ENCODE data around the gene GDI1. TPM values are rescaled to one million over a fixed set of nuclear protein-coding genes. Genes with fewer than 3 reads are reported as not detected.

GDI1 gene
- total and polyA plus RNA-seq, 2 donors: 39.2 to 144 TPM

DNA sequence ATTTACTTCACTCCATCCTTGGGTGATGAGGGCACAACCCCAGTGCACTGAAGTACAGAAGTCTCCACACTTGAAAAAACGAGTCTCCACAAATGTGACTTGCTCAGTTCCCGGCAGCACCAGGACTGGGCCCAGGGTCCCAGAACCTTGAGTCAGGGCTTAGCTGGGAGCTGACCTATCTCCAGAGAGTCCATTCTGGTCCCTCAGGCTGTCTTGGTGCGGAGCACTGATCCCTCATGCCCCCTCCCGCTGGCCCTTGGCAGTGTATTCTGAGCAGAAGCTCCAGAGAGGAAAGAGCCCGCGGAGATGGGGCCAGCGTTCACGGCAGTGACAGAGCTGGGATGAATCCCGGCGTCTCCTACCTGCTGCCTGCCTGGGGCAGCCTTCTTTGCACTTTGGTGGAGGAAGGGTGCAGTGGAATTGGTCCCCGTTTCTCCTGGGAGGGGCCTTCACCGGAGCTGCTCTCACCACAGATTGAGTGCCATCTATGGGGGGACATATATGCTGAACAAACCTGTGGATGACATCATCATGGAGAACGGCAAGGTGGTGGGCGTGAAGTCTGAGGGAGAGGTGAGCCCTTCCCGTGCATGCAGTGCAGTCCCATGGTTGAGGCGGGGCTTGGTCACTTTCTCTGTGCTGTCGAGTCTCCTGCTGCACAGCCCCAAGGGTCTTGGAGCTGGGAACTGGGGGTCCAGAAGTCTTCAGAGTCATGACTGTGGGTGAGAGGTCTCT, 3.8 kb downstream of the GDI1 start:
- H3K27ac ChIP-seq (ENCODE audit: low read depth in 1 of 2, low read length in 1 of 2): no peak overlapping the region
- DNase-seq (ENCODE audit: low read depth in 6 of 9, low spot score in 9 of 9): no peak
- peaks cover 0 to 6% of the 10 kb centered on the region in 2 donors for H3K9me3 ChIP-seq (ENCODE audit: control insufficient read depth in 2 of 2, insufficient read depth in 1 of 2, low read length in 1 of 2)
- H3K27me3 ChIP-seq (ENCODE audit: control insufficient read depth in 2 of 2, insufficient read depth in 1 of 2, low read length in 1 of 2): no peaks in the 10 kb centered on the region
- peaks cover 26 to 41% of the 10 kb centered on the region in 2 donors for H3K36me3 ChIP-seq (ENCODE audit: control insufficient read depth in 2 of 2, insufficient read depth in 2 of 2, low read length in 1 of 2)
- H3K4me1 ChIP-seq (ENCODE audit: control insufficient read depth in 2 of 2, insufficient read depth in 2 of 2, low read length in 2 of 2): peaks cover 6 to 22% of the 10 kb centered on the region in 2 donors
- no peak overlapping the region for H3K4me3 ChIP-seq (ENCODE audit: low read length in 2 of 2)
- 98% methylated on average over 17 of the region's 17 CpGs for WGBS

DNA sequence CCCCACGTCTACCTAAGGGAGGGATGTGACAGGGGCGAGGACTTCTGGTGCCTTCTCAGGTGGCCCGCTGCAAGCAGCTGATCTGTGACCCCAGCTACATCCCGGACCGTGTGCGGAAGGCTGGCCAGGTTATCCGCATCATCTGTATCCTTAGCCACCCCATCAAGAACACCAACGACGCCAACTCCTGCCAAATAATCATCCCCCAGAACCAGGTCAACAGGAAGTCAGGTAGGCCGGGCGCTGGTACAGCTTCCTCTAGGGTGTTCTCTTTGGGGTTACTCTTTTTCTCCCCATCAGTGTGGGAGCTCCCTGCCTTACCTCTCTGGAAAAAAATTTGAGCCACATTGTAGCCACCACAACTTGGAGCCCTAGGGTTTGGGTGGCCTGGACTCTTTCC, 4.6 kb downstream of the GDI1 start:
- Histone ChIP-seq H3K4me1 (ENCODE audit: control insufficient read depth in 2 of 2, insufficient read depth in 2 of 2, low read length in 2 of 2) (peaks cover 6 to 19% of the 10 kb centered on the region in 2 donors), H3K27ac (ENCODE audit: low read depth in 1 of 2, low read length in 1 of 2) (no peak overlapping the region), H3K27me3 (ENCODE audit: control insufficient read depth in 2 of 2, insufficient read depth in 1 of 2, low read length in 1 of 2) (no peaks in the 10 kb centered on the region), H3K36me3 (ENCODE audit: control insufficient read depth in 2 of 2, insufficient read depth in 2 of 2, low read length in 1 of 2) (peaks cover 23 to 41% of the 10 kb centered on the region in 2 donors), H3K4me3 (ENCODE audit: low read length in 2 of 2) (no peak overlapping the region), H3K9me3 (ENCODE audit: control insufficient read depth in 2 of 2, insufficient read depth in 1 of 2, low read length in 1 of 2) (peaks cover 0 to 6% of the 10 kb centered on the region in 2 donors)
- 95% methylated on average over 11 of the region's 11 CpGs for WGBS
- no peak for DNase-seq (ENCODE audit: low read depth in 6 of 9, low spot score in 9 of 9)

DNA sequence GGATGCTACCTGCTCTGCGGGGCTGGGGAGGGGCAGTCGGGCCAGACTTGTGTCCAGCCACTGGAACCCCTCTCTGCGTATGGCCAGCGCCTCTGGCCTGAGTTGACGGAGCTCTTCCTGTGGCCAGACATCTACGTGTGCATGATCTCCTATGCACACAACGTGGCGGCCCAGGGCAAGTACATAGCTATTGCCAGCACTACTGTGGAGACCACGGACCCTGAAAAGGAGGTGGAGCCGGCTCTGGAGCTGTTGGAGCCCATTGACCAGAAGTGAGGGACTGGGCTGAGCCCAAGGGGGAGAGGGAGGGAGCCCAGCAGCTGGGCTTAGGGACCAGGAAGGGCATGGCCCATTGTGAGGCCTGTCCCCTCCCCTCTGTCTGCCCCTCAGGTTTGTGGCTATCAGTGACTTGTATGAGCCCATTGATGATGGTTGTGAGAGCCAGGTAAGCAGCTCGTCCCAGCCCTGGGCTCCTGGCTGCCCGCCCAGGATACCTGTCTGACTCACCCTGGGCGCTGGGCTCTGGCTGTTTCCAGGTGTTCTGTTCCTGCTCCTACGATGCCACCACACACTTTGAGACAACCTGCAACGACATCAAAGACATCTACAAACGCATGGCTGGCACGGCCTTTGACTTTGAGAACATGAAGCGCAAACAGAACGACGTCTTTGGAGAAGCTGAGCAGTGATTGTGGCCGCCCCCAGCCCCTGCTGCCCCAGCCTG, 5.2 kb downstream of the GDI1 start:
- Histone ChIP-seq H3K27me3 (ENCODE audit: control insufficient read depth in 2 of 2, insufficient read depth in 1 of 2, low read length in 1 of 2) (no peaks in the 10 kb centered on the region), H3K27ac (ENCODE audit: low read depth in 1 of 2, low read length in 1 of 2) (no peak overlapping the region), H3K9me3 (ENCODE audit: control insufficient read depth in 2 of 2, insufficient read depth in 1 of 2, low read length in 1 of 2) (peaks cover 0 to 6% of the 10 kb centered on the region in 2 donors), H3K4me1 (ENCODE audit: control insufficient read depth in 2 of 2, insufficient read depth in 2 of 2, low read length in 2 of 2) (peaks cover 6 to 19% of the 10 kb centered on the region in 2 donors), H3K36me3 (ENCODE audit: control insufficient read depth in 2 of 2, insufficient read depth in 2 of 2, low read length in 1 of 2) (peaks cover 23 to 41% of the 10 kb centered on the region in 2 donors), H3K4me3 (ENCODE audit: low read length in 2 of 2) (no peak overlapping the region)
- 95% methylated on average over 21 of the region's 21 CpGs for WGBS
- no peak for DNase-seq (ENCODE audit: low read depth in 6 of 9, low spot score in 9 of 9)

DNA sequence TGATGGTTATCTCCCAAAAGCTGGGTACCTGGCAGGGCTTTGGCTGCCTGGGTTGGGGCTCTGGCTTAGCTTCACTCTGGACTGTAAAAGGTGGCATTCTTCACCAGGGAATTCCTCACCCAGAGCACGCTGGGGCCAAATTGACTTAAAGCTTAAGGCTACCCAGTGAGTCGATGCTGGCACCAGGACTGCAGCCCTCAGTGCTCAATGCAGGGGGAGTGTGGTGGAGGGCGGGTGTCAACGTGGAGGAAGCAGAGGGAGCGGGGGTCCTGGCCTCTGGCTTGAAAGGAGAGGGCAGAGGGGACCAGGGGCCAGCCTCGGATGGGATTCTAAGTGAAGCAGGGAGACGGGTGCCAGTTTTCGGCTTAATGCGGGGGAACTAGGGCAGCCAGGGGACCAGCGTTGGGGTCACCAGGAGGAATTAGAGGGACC, 6.5 kb downstream of the GDI1 start:
- Histone ChIP-seq H3K4me3 (ENCODE audit: low read length in 2 of 2) (peak overlapping the region; percentile 32 to 60), H3K9me3 (ENCODE audit: control insufficient read depth in 2 of 2, insufficient read depth in 1 of 2, low read length in 1 of 2) (peaks cover 0 to 4% of the 10 kb centered on the region in 2 donors), H3K27ac (ENCODE audit: low read depth in 1 of 2, low read length in 1 of 2) (peak overlapping the region in 1 of 2 donors; percentile 59), H3K27me3 (ENCODE audit: control insufficient read depth in 2 of 2, insufficient read depth in 1 of 2, low read length in 1 of 2) (no peaks in the 10 kb centered on the region), H3K36me3 (ENCODE audit: control insufficient read depth in 2 of 2, insufficient read depth in 2 of 2, low read length in 1 of 2) (peaks cover 23 to 42% of the 10 kb centered on the region in 2 donors), H3K4me1 (ENCODE audit: control insufficient read depth in 2 of 2, insufficient read depth in 2 of 2, low read length in 2 of 2) (peaks cover 6 to 12% of the 10 kb centered on the region in 2 donors)
- WGBS: 28% methylated on average over 10 of the region's 10 CpGs
- no peak for DNase-seq (ENCODE audit: low read depth in 6 of 9, low spot score in 9 of 9)

DNA sequence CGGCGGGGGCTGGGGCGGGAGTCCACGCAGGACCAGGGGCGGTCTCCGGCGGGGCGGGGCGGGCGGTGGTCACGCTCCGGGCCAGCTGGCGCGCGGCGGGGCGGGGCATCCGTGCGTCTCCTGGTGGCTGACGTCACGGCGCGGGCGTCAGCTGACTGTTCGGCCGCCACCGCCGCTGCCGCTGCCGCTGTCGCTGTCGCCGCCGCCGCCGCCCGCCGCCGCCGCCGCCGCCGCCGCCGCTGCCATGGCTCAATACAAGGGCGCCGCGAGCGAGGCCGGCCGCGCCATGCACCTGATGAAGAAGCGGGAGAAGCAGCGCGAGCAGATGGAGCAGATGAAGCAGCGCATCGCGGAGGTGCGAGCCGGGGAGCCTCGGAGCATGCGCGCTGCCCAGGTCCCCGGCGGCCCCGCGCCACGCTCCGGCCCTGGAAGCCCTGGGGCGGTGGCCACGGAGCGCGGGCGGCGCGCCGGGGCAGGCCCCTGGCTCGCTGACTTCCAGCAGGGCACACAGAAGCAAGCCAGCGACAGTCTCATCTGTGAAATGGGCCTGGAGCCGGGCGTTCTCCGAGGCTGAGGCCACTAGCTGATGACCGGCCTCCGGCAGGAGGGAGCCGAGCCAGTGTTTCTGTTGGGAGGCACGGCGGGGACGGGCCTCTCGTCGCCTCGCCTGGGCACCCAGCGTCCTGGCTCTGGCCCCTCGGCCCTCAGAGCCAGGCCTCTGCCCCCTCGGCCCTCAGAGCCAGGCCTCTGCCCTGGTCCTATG, 7.2 kb downstream of the GDI1 start, which contains the start of gene FAM50A:
Gene FAM50A (plus strand): TSS at position 150 of the 763 bp plus-strand sequence. CDS start 95 bp downstream, at position 245.
- Histone ChIP-seq H3K4me1 (ENCODE audit: control insufficient read depth in 2 of 2, insufficient read depth in 2 of 2, low read length in 2 of 2) (peaks cover 4 to 11% of the 10 kb centered on the region in 2 donors), H3K9me3 (ENCODE audit: control insufficient read depth in 2 of 2, insufficient read depth in 1 of 2, low read length in 1 of 2) (no peaks in the 10 kb centered on the region), H3K36me3 (ENCODE audit: control insufficient read depth in 2 of 2, insufficient read depth in 2 of 2, low read length in 1 of 2) (peaks cover 27 to 42% of the 10 kb centered on the region in 2 donors), H3K27ac (ENCODE audit: low read depth in 1 of 2, low read length in 1 of 2) (peak within 1 kb of the TSS in 1 of 2 donors; percentile 59), H3K27me3 (ENCODE audit: control insufficient read depth in 2 of 2, insufficient read depth in 1 of 2, low read length in 1 of 2) (no peaks in the 10 kb centered on the region), H3K4me3 (ENCODE audit: low read length in 2 of 2) (peak within 1 kb of the TSS; percentile 36 to 60)
- peak in 3 of 9 donors; percentile 41 to 56 (median 51) for DNase-seq (ENCODE audit: low read depth in 6 of 9, low spot score in 9 of 9)
- WGBS: 8% methylated on average over 92 of the region's 94 CpGs

DNA sequence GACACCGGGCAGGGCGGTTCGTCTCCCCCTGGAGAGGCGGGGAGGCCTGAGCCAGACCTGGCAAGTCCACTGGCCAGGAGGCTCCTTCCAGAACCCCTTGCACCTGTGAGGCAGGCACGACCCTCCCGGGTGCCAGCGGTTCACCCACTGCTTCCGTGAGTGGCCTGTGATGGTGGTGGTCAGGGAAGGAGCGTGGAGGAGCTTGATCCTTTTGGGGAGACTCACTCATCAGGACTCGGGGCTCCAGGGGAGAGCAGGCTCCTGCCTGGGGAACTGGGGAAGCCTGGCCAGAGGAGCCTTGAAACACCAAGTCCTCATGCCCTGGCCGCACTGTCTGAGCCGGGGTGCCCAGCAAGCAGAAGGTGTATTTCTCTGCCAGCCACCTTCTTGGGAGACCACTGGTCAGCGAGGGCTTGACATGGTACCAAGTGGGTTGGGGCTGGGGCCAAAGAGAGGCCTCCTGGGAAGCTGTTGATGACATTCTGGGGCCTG, 7.8 kb downstream of the GDI1 start:
- peaks cover 4 to 11% of the 10 kb centered on the region in 2 donors for H3K4me1 ChIP-seq (ENCODE audit: control insufficient read depth in 2 of 2, insufficient read depth in 2 of 2, low read length in 2 of 2)

DNA sequence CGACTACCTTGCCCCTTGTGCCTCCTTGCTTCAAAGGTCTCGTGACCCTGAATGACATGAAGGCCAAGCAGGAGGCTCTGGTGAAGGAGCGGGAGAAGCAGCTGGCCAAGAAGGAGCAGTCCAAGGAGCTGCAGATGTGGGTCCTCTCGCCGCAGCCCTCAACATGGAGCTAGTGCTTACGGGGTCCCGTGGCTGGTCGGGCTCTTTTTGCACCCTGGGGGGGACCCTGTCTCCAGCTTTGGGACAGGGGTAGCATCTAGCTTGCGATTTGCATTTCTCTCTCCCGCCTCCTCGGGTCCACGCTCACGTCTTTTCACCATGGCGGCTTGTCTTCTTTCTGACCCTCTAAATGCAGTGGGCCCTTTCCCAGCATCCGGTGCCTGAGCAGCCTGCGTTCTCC, 8.8 kb downstream of the GDI1 start:
- Histone ChIP-seq H3K27ac (ENCODE audit: low read depth in 1 of 2, low read length in 1 of 2) (no peak overlapping the region), H3K27me3 (ENCODE audit: control insufficient read depth in 2 of 2, insufficient read depth in 1 of 2, low read length in 1 of 2) (no peaks in the 10 kb centered on the region), H3K9me3 (ENCODE audit: control insufficient read depth in 2 of 2, insufficient read depth in 1 of 2, low read length in 1 of 2) (no peaks in the 10 kb centered on the region), H3K4me1 (ENCODE audit: control insufficient read depth in 2 of 2, insufficient read depth in 2 of 2, low read length in 2 of 2) (peaks cover 4 to 11% of the 10 kb centered on the region in 2 donors), H3K4me3 (ENCODE audit: low read length in 2 of 2) (no peak overlapping the region), H3K36me3 (ENCODE audit: control insufficient read depth in 2 of 2, insufficient read depth in 2 of 2, low read length in 1 of 2) (peaks cover 25 to 40% of the 10 kb centered on the region in 2 donors)
- DNase-seq (ENCODE audit: low read depth in 6 of 9, low spot score in 9 of 9): no peak
- 98% methylated on average over 16 of the region's 16 CpGs for WGBS

More for the DNA sequence above, 7.8 kb downstream of the GDI1 start:
- 94% methylated on average over 13 of the region's 13 CpGs for WGBS
- no peaks in the 10 kb centered on the region for H3K9me3 ChIP-seq (ENCODE audit: control insufficient read depth in 2 of 2, insufficient read depth in 1 of 2, low read length in 1 of 2)
- peaks cover 29 to 41% of the 10 kb centered on the region in 2 donors for H3K36me3 ChIP-seq (ENCODE audit: control insufficient read depth in 2 of 2, insufficient read depth in 2 of 2, low read length in 1 of 2)
- H3K4me3 ChIP-seq (ENCODE audit: low read length in 2 of 2): peak overlapping the region; percentile 36 to 60
- no peak for DNase-seq (ENCODE audit: low read depth in 6 of 9, low spot score in 9 of 9)
- H3K27me3 ChIP-seq (ENCODE audit: control insufficient read depth in 2 of 2, insufficient read depth in 1 of 2, low read length in 1 of 2): no peaks in the 10 kb centered on the region
- H3K27ac ChIP-seq (ENCODE audit: low read depth in 1 of 2, low read length in 1 of 2): no peak overlapping the region

DNA sequence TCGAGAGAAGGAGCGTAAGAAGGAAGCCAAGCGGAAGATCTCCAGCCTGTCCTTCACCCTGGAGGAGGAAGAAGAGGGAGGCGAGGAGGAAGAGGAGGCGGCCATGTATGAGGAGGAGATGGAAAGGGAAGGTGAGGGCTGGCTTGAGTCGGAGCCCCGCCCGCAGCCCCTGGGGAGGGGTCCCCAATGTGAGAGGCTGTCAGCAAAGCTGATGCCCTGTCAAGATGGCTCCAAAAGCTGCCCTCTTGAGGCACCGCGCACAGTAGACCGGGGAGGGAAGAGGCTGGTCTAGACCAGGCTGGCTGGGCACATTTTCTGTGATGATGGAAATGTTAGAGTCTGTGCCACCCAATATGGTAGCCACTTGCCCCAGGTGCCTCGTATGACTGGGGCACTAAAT, 9.5 kb downstream of the GDI1 start:
- no peak overlapping the region for H3K4me3 ChIP-seq (ENCODE audit: low read length in 2 of 2)
- WGBS: 98% methylated on average over 12 of the region's 12 CpGs

More for the DNA sequence above, 9.5 kb downstream of the GDI1 start:
- H3K36me3 ChIP-seq (ENCODE audit: control insufficient read depth in 2 of 2, insufficient read depth in 2 of 2, low read length in 1 of 2): peaks cover 23 to 38% of the 10 kb centered on the region in 2 donors
- no peaks in the 10 kb centered on the region for H3K27me3 ChIP-seq (ENCODE audit: control insufficient read depth in 2 of 2, insufficient read depth in 1 of 2, low read length in 1 of 2)
- peaks cover 4 to 11% of the 10 kb centered on the region in 2 donors for H3K4me1 ChIP-seq (ENCODE audit: control insufficient read depth in 2 of 2, insufficient read depth in 2 of 2, low read length in 2 of 2)
- no peak overlapping the region for H3K27ac ChIP-seq (ENCODE audit: low read depth in 1 of 2, low read length in 1 of 2)
- no peaks in the 10 kb centered on the region for H3K9me3 ChIP-seq (ENCODE audit: control insufficient read depth in 2 of 2, insufficient read depth in 1 of 2, low read length in 1 of 2)
- DNase-seq (ENCODE audit: low read depth in 6 of 9, low spot score in 9 of 9): no peak

Data from thymus (tissue), 11 donors.